ENCODE results near the gene STAT2.

GRCh38 chr12:56341616-56342015 lies 18.3 kb downstream of the STAT2 start:
- TF ChIP-seq POLR2A (IDR thresholded peaks at IDR 0.05; ENCODE audit: low read depth, low read length) (no peak), CTCF (conservative IDR thresholded peaks at IDR 0.05; ENCODE audit: low read depth, low read length) (no peak), RAD21 (IDR thresholded peaks at IDR 0.05; ENCODE audit: low read length) (no peak), ELK1 (IDR thresholded peaks at IDR 0.05; ENCODE audit: borderline replicate concordance, low read depth, low read length) (no peak), BHLHE40 (IDR thresholded peaks at IDR 0.05; ENCODE audit: low read depth, low read length) (no peak), SMC3 (IDR thresholded peaks at IDR 0.05; ENCODE audit: low read depth, low read length) (no peak), USF2 (IDR thresholded peaks at IDR 0.05; ENCODE audit: low read depth, low read length) (no peak), MAZ (IDR thresholded peaks at IDR 0.05; ENCODE audit: borderline replicate concordance, low read depth, low read length) (no peak), CHD1 (IDR thresholded peaks at IDR 0.05; ENCODE audit: low read depth, low read length) (no peak)

Data from IMR-90 (cell line).